Astrocyte (in vitro differentiated cells and primary cell): Measurements from ENCODE around the gene RTN4IP1.

ENCODE experiments used
- EZH2 ChIP-seq: IDR thresholded peaks from 2 replicates; pipeline ENCODE4 v1.6.1; 2012; ENCODE audit warnings: mild to moderate bottlenecking, low read length, inconsistent platforms; ENCODE audit not compliant: insufficient read depth
- TF ChIP-seq, protein P1 (sequence below): IDR thresholded peaks from 2 replicates; pipeline ENCODE4 v1.5.1; 2011; ENCODE audit warnings: low read depth, mild to moderate bottlenecking, inconsistent platforms, low read length, moderate library complexity; ENCODE audit not compliant: insufficient read depth

DNA sequence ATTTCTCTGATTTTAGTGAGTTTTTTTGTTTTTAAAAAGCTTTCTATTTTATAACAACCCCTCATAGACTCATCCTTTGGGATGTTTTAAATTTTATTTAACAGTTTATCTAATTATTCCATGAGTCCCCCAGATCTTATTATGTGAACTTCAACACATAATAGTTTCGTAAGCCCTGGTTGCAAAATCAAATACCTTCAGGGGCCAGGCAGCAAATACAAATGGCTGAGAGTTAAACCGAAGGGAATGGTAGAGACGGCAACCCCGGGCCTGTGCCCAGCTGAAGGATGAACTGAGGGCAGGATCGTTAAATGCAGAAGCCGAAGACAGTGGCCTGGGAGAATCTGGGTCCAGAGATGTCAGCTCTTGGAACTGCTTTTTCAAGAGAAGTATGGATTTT lies 88.4 kb downstream of the RTN4IP1 start:
- TF ChIP-seq, protein P1, sequence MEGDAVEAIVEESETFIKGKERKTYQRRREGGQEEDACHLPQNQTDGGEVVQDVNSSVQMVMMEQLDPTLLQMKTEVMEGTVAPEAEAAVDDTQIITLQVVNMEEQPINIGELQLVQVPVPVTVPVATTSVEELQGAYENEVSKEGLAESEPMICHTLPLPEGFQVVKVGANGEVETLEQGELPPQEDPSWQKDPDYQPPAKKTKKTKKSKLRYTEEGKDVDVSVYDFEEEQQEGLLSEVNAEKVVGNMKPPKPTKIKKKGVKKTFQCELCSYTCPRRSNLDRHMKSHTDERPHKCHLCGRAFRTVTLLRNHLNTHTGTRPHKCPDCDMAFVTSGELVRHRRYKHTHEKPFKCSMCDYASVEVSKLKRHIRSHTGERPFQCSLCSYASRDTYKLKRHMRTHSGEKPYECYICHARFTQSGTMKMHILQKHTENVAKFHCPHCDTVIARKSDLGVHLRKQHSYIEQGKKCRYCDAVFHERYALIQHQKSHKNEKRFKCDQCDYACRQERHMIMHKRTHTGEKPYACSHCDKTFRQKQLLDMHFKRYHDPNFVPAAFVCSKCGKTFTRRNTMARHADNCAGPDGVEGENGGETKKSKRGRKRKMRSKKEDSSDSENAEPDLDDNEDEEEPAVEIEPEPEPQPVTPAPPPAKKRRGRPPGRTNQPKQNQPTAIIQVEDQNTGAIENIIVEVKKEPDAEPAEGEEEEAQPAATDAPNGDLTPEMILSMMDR, result no peak
- no peak for TF ChIP-seq EZH2
